Endothelial cell (in vitro differentiated cells): Measurements from ENCODE around the gene MAGI1. TPM values are rescaled to one million over a fixed set of nuclear protein-coding genes. Genes with fewer than 3 reads are reported as not detected.

Experiments
- DNase-seq: peaks from one replicate; pipeline ENCODE4 v3.0.0; 2021; ENCODE audit warnings: low spot score
- H3K27ac Mint-ChIP-seq: one replicate; pipeline ENCODE4 v1.8.0; 2021; ENCODE audit warnings: mixed read lengths, inconsistent platforms; ENCODE audit not compliant: unreplicated experiment
- H3K27me3 Mint-ChIP-seq: one replicate; pipeline ENCODE4 v1.8.0; 2021; ENCODE audit warnings: mild to moderate bottlenecking, moderate library complexity, mixed read lengths, inconsistent platforms; ENCODE audit not compliant: unreplicated experiment
- H3K36me3 Mint-ChIP-seq: one replicate; pipeline ENCODE4 v1.8.0; 2021; ENCODE audit warnings: mild to moderate bottlenecking, low read depth, mixed read lengths, inconsistent platforms; ENCODE audit not compliant: unreplicated experiment
- H3K4me1 Mint-ChIP-seq: one replicate; pipeline ENCODE4 v1.8.0; 2021; ENCODE audit warnings: mild to moderate bottlenecking, mixed read lengths, inconsistent platforms; ENCODE audit not compliant: unreplicated experiment
- H3K4me3 Mint-ChIP-seq: one replicate; pipeline ENCODE4 v1.8.0; 2021; ENCODE audit warnings: mild to moderate bottlenecking, mixed read lengths, inconsistent platforms; ENCODE audit not compliant: unreplicated experiment
- H3K9me3 Mint-ChIP-seq: one replicate; pipeline ENCODE4 v1.8.0; 2021; ENCODE audit warnings: mixed read lengths, inconsistent platforms; ENCODE audit not compliant: unreplicated experiment
- total RNA-seq: library from RNA; stranded (reverse); fragmentation: NEBNext Ultra II Directional; extraction: Animal tissue kit (Norgen Biotek cat#: 25700); gene quantifications from one replicate; pipeline ENCODE4 v1.2.1, GENCODE V29; 2021; ENCODE audit not compliant: unreplicated experiment
- TF ChIP-seq, protein P1 (sequence below): fragments of 200-600 bp; sonication (generic); IDR thresholded peaks from one replicate; pipeline ENCODE4 v1.5.0; 2021; ENCODE audit warnings: antibody characterized with exemption; ENCODE audit not compliant: unreplicated experiment

Gene MAGI1
- total RNA-seq, 1 donor from 2014 or later: 33.8 TPM

GRCh38 chr3:65890328-65890727, 148.4 kb downstream of the MAGI1 start:
- Mint-ChIP-seq H3K9me3 (no peaks in the 10 kb centered on the region), H3K27me3 (peaks cover 2% of the 10 kb centered on the region), H3K4me1 (no peaks in the 10 kb centered on the region), H3K27ac (no peak overlapping the region), H3K4me3 (no peak overlapping the region), H3K36me3 (no peaks in the 10 kb centered on the region)
- TF ChIP-seq, protein P1, sequence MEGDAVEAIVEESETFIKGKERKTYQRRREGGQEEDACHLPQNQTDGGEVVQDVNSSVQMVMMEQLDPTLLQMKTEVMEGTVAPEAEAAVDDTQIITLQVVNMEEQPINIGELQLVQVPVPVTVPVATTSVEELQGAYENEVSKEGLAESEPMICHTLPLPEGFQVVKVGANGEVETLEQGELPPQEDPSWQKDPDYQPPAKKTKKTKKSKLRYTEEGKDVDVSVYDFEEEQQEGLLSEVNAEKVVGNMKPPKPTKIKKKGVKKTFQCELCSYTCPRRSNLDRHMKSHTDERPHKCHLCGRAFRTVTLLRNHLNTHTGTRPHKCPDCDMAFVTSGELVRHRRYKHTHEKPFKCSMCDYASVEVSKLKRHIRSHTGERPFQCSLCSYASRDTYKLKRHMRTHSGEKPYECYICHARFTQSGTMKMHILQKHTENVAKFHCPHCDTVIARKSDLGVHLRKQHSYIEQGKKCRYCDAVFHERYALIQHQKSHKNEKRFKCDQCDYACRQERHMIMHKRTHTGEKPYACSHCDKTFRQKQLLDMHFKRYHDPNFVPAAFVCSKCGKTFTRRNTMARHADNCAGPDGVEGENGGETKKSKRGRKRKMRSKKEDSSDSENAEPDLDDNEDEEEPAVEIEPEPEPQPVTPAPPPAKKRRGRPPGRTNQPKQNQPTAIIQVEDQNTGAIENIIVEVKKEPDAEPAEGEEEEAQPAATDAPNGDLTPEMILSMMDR: no peak
- DNase-seq: no peak

DNA sequence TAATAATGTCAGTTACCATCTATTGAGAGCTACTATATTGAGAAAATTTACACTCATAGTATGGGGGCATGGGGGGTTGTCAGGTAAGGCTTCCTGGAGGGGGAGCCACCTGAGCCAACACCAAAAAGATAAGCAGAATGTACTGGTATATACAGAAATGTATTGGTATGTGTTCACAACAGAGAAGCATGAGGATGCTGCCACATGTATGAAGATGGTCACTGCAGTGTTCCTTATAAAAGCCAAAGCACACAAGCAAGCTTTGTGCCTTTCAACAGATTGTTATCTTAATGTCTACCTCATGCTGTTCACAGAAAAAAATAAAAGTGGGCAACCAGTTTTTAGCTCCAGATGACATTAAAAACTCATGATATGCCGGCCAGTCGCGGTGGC, 149.0 kb downstream of the MAGI1 start:
- TF ChIP-seq, protein P1: no peak
- H3K27me3 Mint-ChIP-seq: peaks cover 2% of the 10 kb centered on the region
- no peak for DNase-seq
- no peak overlapping the region for H3K4me3 Mint-ChIP-seq
- no peaks in the 10 kb centered on the region for H3K4me1 Mint-ChIP-seq
- H3K27ac Mint-ChIP-seq: no peak overlapping the region
- no peaks in the 10 kb centered on the region for H3K36me3 Mint-ChIP-seq
- H3K9me3 Mint-ChIP-seq: no peaks in the 10 kb centered on the region

GRCh38 chr3:65888980-65889706, 149.6 kb downstream of the MAGI1 start:
- peaks cover under 1% of the 10 kb centered on the region for H3K4me1 Mint-ChIP-seq
- H3K4me3 Mint-ChIP-seq: no peak overlapping the region
- TF ChIP-seq, protein P1: no peak
- peaks cover 2% of the 10 kb centered on the region for H3K27me3 Mint-ChIP-seq
- no peak for DNase-seq
- no peaks in the 10 kb centered on the region for H3K9me3 Mint-ChIP-seq
- H3K36me3 Mint-ChIP-seq: no peaks in the 10 kb centered on the region
- H3K27ac Mint-ChIP-seq: no peak overlapping the region

DNA sequence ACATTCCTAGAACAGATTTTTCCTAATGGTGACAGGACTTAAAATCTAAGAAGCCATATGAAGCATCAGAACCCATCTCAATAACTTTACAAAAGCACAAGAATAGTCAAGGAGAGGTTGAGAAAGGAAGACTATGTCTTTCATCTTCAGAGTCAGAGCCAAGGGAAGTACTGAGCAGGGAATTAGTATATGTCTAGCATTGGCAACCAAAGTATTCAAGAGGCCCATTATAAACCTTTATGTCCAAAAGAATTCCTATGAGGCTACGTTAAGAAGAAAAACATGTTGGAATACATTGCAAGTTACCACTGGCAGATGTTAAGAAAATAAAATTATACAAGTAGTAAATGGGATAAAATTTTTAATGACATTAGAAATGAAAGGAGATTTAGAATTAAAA, 150.5 kb downstream of the MAGI1 start:
- no peak for DNase-seq
- no peaks in the 10 kb centered on the region for H3K9me3 Mint-ChIP-seq
- no peak overlapping the region for H3K27ac Mint-ChIP-seq
- H3K4me1 Mint-ChIP-seq: peaks cover 7% of the 10 kb centered on the region
- H3K4me3 Mint-ChIP-seq: no peak overlapping the region
- peaks cover 2% of the 10 kb centered on the region for H3K27me3 Mint-ChIP-seq
- TF ChIP-seq, protein P1: no peak
- H3K36me3 Mint-ChIP-seq: no peaks in the 10 kb centered on the region

GRCh38 chr3:65886391-65886790, 152.3 kb downstream of the MAGI1 start:
- Mint-ChIP-seq H3K4me3 (no peak overlapping the region), H3K27ac (peak overlapping the region; percentile 71), H3K27me3 (no peaks in the 10 kb centered on the region), H3K4me1 (peaks cover 21% of the 10 kb centered on the region), H3K9me3 (no peaks in the 10 kb centered on the region), H3K36me3 (no peaks in the 10 kb centered on the region)
- TF ChIP-seq, protein P1: no peak
- no peak for DNase-seq
